Upper lobe of left lung (tissue), 4 donors: ENCODE measurements around the gene LECT2.

ENCODE experiments used
- POLR2A ChIP-seq, 4 donors: fragments of 450-650 bp; IDR thresholded peaks; one replicate each; pipeline ENCODE4 v1.5.1; 2016 to 2017; ENCODE audit warnings: antibody characterized with exemption in 4 of 4, mild to moderate bottlenecking in 2 of 4
- TF ChIP-seq, protein P1 (sequence below), 6 experiments: fragments of 450-650 bp in 4 of 6; fragments of 200-600 bp in 2 of 6; sonication (generic) in 2 of 6; IDR thresholded peaks; one replicate each; pipeline ENCODE4 v1.5.1; 2016 to 2019; ENCODE audit warnings: antibody characterized with exemption in 6 of 6

DNA sequence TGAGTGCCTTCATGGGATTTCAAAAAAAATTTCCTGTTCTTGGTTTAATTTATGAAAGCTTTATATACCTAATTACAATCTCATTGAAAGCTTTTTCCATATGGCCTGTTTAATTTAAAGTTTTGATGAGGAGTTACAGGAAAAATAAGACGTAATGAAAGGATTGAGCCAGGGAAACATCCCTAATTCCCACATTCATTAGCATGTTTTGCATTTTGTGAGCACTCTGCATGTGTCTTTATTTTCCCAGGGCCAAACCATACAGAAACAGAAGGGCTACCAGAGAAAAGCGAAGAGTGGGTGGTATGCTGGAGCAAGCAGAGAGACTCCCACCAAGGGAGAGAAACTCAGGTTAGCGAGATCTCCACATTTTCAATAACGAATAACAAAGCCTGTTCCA is 20.3 kb upstream of the LECT2 start:
- no peak for TF ChIP-seq POLR2A (IDR thresholded peaks at IDR 0.05)
- TF ChIP-seq, protein P1, sequence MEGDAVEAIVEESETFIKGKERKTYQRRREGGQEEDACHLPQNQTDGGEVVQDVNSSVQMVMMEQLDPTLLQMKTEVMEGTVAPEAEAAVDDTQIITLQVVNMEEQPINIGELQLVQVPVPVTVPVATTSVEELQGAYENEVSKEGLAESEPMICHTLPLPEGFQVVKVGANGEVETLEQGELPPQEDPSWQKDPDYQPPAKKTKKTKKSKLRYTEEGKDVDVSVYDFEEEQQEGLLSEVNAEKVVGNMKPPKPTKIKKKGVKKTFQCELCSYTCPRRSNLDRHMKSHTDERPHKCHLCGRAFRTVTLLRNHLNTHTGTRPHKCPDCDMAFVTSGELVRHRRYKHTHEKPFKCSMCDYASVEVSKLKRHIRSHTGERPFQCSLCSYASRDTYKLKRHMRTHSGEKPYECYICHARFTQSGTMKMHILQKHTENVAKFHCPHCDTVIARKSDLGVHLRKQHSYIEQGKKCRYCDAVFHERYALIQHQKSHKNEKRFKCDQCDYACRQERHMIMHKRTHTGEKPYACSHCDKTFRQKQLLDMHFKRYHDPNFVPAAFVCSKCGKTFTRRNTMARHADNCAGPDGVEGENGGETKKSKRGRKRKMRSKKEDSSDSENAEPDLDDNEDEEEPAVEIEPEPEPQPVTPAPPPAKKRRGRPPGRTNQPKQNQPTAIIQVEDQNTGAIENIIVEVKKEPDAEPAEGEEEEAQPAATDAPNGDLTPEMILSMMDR (IDR thresholded peaks at IDR 0.05): no peak
